H1 (cell line): ENCODE results near the gene ST6GALNAC5. TPM values are rescaled to one million over a fixed set of nuclear protein-coding genes. Genes with fewer than 3 reads are reported as not detected.

Source experiments
- CTCF ChIA-PET: fragments of 300-600 bp; sonication (Branson Sonifier 250); formaldehyde crosslinking; loops from one replicate; lab custom pipeline; 2021; ENCODE audit not compliant: partially characterized antibody; lab: Charles Lee
- POLR2A ChIA-PET: fragments of 300-600 bp; sonication (Branson Sonifier 250); formaldehyde crosslinking; loops from one replicate; lab custom pipeline; 2021; ENCODE audit warnings: inconsistent platforms; ENCODE audit not compliant: partially characterized antibody; lab: Charles Lee
- DNase-seq, 2 experiments: peaks; one replicate each; pipeline versions ENCODE4 v3.0.0 to v3.0.0-alpha.2; 2010 to 2022; ENCODE audit warnings: low spot score in 2 of 2, low read depth in 1 of 2, mixed read lengths in 1 of 2
- FAIRE-seq: peaks from 2 replicates; lab custom pipeline; 2011; peaks lifted over from hg19 to GRCh38; lab: Jason Lieb, UNC
- H2AFZ ChIP-seq: 2 replicates; pipeline ENCODE4 v1.8.1; 2012; ENCODE audit warnings: low read length, inconsistent platforms
- H2AK5ac ChIP-seq: 2 replicates; pipeline ENCODE4 v1.6.1; 2013; ENCODE audit warnings: low read depth, low read length
- H2BK120ac ChIP-seq: replicated peaks from 2 replicates; pipeline ENCODE3; 2013; ENCODE audit warnings: low read depth, low read length, inconsistent platforms
- H2BK12ac ChIP-seq: 2 replicates; pipeline ENCODE4 v1.6.1; 2013; ENCODE audit warnings: low read depth, low read length
- H2BK15ac ChIP-seq: 2 replicates; pipeline ENCODE4 v1.6.1; 2013; ENCODE audit warnings: low read length
- H2BK20ac ChIP-seq: 2 replicates; pipeline ENCODE4 v1.6.1; 2013; ENCODE audit warnings: low read length
- H2BK5ac ChIP-seq: 2 replicates; pipeline ENCODE4 v1.6.1; 2013; ENCODE audit warnings: low read depth, low read length
- H3K14ac ChIP-seq: 2 replicates; pipeline ENCODE4 v1.6.1; 2013; ENCODE audit warnings: inconsistent platforms; ENCODE audit not compliant: insufficient read length
- H3K18ac ChIP-seq: 2 replicates; pipeline ENCODE4 v1.6.1; 2013; ENCODE audit warnings: low read length; ENCODE audit errors: extremely low read depth
- H3K23ac ChIP-seq: 2 replicates; pipeline ENCODE4 v1.6.1; 2013; ENCODE audit warnings: inconsistent platforms; ENCODE audit not compliant: insufficient read length
- H3K23me2 ChIP-seq: 2 replicates; pipeline ENCODE4 v1.6.1; 2013; ENCODE audit warnings: low read depth, low read length
- H3K27ac ChIP-seq: 2 replicates; pipeline ENCODE4 v1.6.1; 2011; ENCODE audit warnings: low read depth, low read length, inconsistent platforms
- H3K27me3 ChIP-seq, 4 experiments: replicated peaks in 1 of 4; 1 replicate in 1 of 4; 2 replicates in 3 of 4; pipeline versions ENCODE4 v1.6.1 to v1.8.1; 2011 to 2013; ENCODE audit warnings: low read length in 3 of 4, mild to moderate bottlenecking in 3 of 4, inconsistent platforms in 2 of 4, mixed read lengths in 2 of 4, moderate library complexity in 1 of 4; ENCODE audit not compliant: control insufficient read depth in 3 of 4, insufficient read depth in 3 of 4; ENCODE audit errors: extremely low read depth in 1 of 4
- H3K36me3 ChIP-seq, 4 experiments: 2 replicates each; pipeline versions ENCODE4 v1.6.1 to v1.8.1; 2011 to 2013; ENCODE audit warnings: mild to moderate bottlenecking in 4 of 4, low read length in 3 of 4, moderate library complexity in 2 of 4, control low read depth in 1 of 4, inconsistent platforms in 1 of 4; ENCODE audit not compliant: insufficient read depth in 4 of 4, control insufficient read depth in 2 of 4
- H3K4ac ChIP-seq: replicated peaks from 2 replicates; pipeline ENCODE3; 2013; ENCODE audit warnings: low read length, low read depth, mixed read lengths, inconsistent platforms; ENCODE audit not compliant: insufficient read length
- H3K4me1 ChIP-seq, 4 experiments: replicated peaks in 1 of 4; 1 replicate in 1 of 4; 2 replicates in 3 of 4; pipeline versions ENCODE4 v1.6.1 to v1.8.1; 2011 to 2013; ENCODE audit warnings: low read length in 3 of 4, inconsistent platforms in 2 of 4, mixed read lengths in 1 of 4; ENCODE audit not compliant: insufficient read depth in 4 of 4, control insufficient read depth in 3 of 4
- H3K4me2 ChIP-seq, 2 experiments: 2 replicates each; pipeline versions ENCODE4 v1.6.1 to v1.8.1; 2011 to 2013; ENCODE audit warnings: low read depth in 2 of 2, low read length in 2 of 2, control low read depth in 1 of 2, inconsistent platforms in 1 of 2, mild to moderate bottlenecking in 1 of 2; ENCODE audit not compliant: insufficient read depth in 1 of 2
- H3K4me3 ChIP-seq, 4 experiments: fragments of 200-600, 300-600 bp in 1 of 4; sonication (generic), shearing (Covaris generic), sonication (Bioruptor Twin) in 1 of 4; 2 replicates each; pipeline versions ENCODE4 v1.5.1 to v1.8.1; 2011 to 2016; ENCODE audit warnings: low read length in 4 of 4, low read depth in 3 of 4, control low read depth in 2 of 4, inconsistent platforms in 2 of 4, mild to moderate bottlenecking in 2 of 4, mixed read lengths in 1 of 4, moderate library complexity in 1 of 4; ENCODE audit not compliant: insufficient read depth in 2 of 4; ENCODE audit errors: extremely low read depth in 1 of 4
- H3K56ac ChIP-seq: replicated peaks from 2 replicates; pipeline ENCODE3; 2013; ENCODE audit warnings: low read depth, mild to moderate bottlenecking, mixed read lengths, low read length, inconsistent platforms; ENCODE audit not compliant: insufficient read length
- H3K79me1 ChIP-seq: 2 replicates; pipeline ENCODE4 v1.6.1; 2013; ENCODE audit warnings: low read depth, low read length, control low read depth
- H3K79me2 ChIP-seq, 2 experiments: 2 replicates each; pipeline versions ENCODE4 v1.6.1 to v1.8.1; 2012 to 2013; ENCODE audit warnings: low read length in 2 of 2, mild to moderate bottlenecking in 2 of 2, inconsistent platforms in 1 of 2; ENCODE audit not compliant: insufficient read depth in 2 of 2, control insufficient read depth in 1 of 2
- H3K9ac ChIP-seq, 4 experiments: replicated peaks in 1 of 4; 1 replicate in 1 of 4; 2 replicates in 3 of 4; pipeline versions ENCODE4 v1.6.1 to v1.8.1; 2011 to 2013; ENCODE audit warnings: low read depth in 3 of 4, low read length in 3 of 4, control low read depth in 2 of 4, mild to moderate bottlenecking in 2 of 4, moderate library complexity in 2 of 4, inconsistent platforms in 1 of 4; ENCODE audit errors: extremely low read depth in 1 of 4
- H3K9me3 ChIP-seq, 2 experiments: 2 replicates each; pipeline versions ENCODE4 v1.6.1 to v1.8.1; 2012 to 2013; ENCODE audit warnings: mild to moderate bottlenecking in 2 of 2, moderate library complexity in 2 of 2, control low read depth in 1 of 2, inconsistent platforms in 1 of 2, low read depth in 1 of 2, low read length in 1 of 2, mixed read lengths in 1 of 2; ENCODE audit not compliant: insufficient read depth in 2 of 2
- H4K20me1 ChIP-seq, 2 experiments: replicated peaks in 1 of 2; 2 replicates each; pipeline versions ENCODE3 to v1.8.1; 2011 to 2013; ENCODE audit warnings: inconsistent platforms in 2 of 2, low read length in 2 of 2, mild to moderate bottlenecking in 1 of 2; ENCODE audit not compliant: insufficient read depth in 2 of 2, control insufficient read depth in 1 of 2
- H4K5ac ChIP-seq: 2 replicates; pipeline ENCODE4 v1.6.1; 2013; ENCODE audit warnings: low read length, low read depth, mixed read lengths, inconsistent platforms; ENCODE audit not compliant: insufficient read length
- H4K8ac ChIP-seq: 2 replicates; pipeline ENCODE4 v1.8.0; 2013; ENCODE audit warnings: mild to moderate bottlenecking, moderate library complexity, low read length, inconsistent platforms; ENCODE audit not compliant: insufficient read depth; ENCODE audit errors: extremely low read depth
- H4K91ac ChIP-seq: replicated peaks from 2 replicates; pipeline ENCODE3; 2013; ENCODE audit warnings: low read length, mixed read lengths, inconsistent platforms; ENCODE audit not compliant: insufficient read length
- BACH1 ChIP-seq: IDR thresholded peaks from 2 replicates; pipeline ENCODE4 v1.6.1; 2012; ENCODE audit warnings: low read length, improper control_type of control experiment
- CEBPB ChIP-seq: IDR thresholded peaks from 2 replicates; pipeline ENCODE4 v1.6.1; 2012; ENCODE audit warnings: low read depth, low read length
- POLR2A ChIP-seq, 2 experiments: IDR thresholded peaks; 1 replicate in 1 of 2; 2 replicates in 1 of 2; pipeline ENCODE4 v1.6.1; 2011; ENCODE audit warnings: low read depth in 2 of 2, low read length in 2 of 2, mild to moderate bottlenecking in 2 of 2; ENCODE audit errors: control extremely low read depth in 1 of 2
- RFX5 ChIP-seq: IDR thresholded peaks from 2 replicates; pipeline ENCODE4 v1.6.1; 2011; ENCODE audit warnings: low read depth, low read length, improper control_type of control experiment, borderline replicate concordance
- SUZ12 ChIP-seq: fragments of 200-600 bp; sonication (generic); IDR thresholded peaks from 2 replicates; pipeline ENCODE4 v1.6.1; 2012; ENCODE audit warnings: mild to moderate bottlenecking, inconsistent platforms, low read length, moderate library complexity, mixed read lengths
- WGBS, 2 experiments: shearing (Covaris generic) in 1 of 2; methylation state at CpG; one replicate each; pipeline versions ENCODE4 v1.1.6 to v1.1.7; 2013 to 2015; ENCODE audit warnings: low lambda C conversion rate in 2 of 2, mixed read lengths in 2 of 2, inconsistent platforms in 1 of 2, low coverage in 1 of 2, missing lambda C conversion rate in 1 of 2; ENCODE audit not compliant: insufficient replicate concordance in 2 of 2, insufficient coverage in 1 of 2, insufficient read length in 1 of 2; ENCODE audit errors: extremely low coverage in 1 of 2, missing lambda C conversion rate in 1 of 2; 5-methylcytosine and 5-hydroxymethylcytosine counted together
- polyA plus RNA-seq, 7 experiments: library from polyadenylated mRNA; depleted of rRNA in 3 of 7; stranded (reverse) in 5 of 7; unstranded in 2 of 7; fragments of >200 nt in 5 of 7; fragments of 200-250 nt in 2 of 7; gene quantifications; 1 replicate in 5 of 7; 2 replicates in 1 of 7; 4 replicates in 1 of 7; pipeline versions ENCODE4 v1.2.1 to v1.2.3, GENCODE V29; 2011 to 2013; ENCODE audit warnings: missing spikeins in 2 of 7, mixed read lengths in 2 of 7
- total RNA-seq: library from RNA; stranded (reverse); fragmentation: NEBNext Ultra II Directional; extraction: Animal tissue kit (Norgen Biotek cat#: 25700); gene quantifications from 2 replicates; pipeline ENCODE4 v1.2.1, GENCODE V29; 2021

The ST6GALNAC5 gene
- total and polyA plus RNA-seq, 2 of the 8 experiments (the other 6 are each of a cell fraction or from before 2014, with no cell fraction given) = 6.2 to 7.3 TPM

DNA sequence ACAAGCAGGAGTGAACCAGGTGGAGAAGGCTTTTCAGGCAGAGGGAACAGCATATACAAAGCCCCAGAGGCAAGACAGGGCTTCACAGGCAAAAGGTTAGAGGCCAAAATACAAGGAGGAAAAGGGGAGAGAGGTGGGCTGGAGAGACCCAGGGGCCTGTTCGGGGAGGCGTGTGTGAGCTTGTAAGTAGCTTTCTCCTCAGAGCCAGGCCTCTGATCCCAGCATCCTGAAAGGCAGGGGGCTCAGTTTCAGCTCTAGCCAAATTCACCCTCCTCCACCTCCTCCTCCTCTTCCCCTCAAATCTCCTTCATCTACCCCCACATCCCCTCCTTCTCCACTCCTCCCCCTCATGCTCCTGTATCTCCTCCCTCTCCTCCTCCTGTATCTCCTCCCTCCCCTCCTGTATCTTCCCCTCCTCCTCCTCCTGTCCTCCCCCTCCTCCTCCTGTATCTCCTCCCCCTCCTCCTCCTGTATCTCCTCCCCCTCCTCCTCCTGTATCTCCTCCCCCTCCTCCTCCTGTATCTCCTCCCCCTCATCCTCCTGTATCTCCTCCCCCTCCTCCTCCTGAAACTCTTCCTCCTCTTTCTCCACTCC is 148.6 kb downstream of the ST6GALNAC5 start:
- Histone ChIP-seq H4K20me1 (no peaks in the 10 kb centered on the region), H3K79me1 (no peaks in the 10 kb centered on the region), H3K36me3 (no peaks in the 10 kb centered on the region), H3K56ac (no peak overlapping the region), H4K91ac (peak overlapping the region; percentile 47), H2AK5ac (no peak overlapping the region), H3K4me2 (0 out of 4 replicates have a peak overlapping the region, but pooled peaks of 1 of the 2 experiments have one; percentile 8), H2AFZ (no peak overlapping the region), H3K9me3 (no peaks in the 10 kb centered on the region), H2BK120ac (no peak overlapping the region), H3K79me2 (no peaks in the 10 kb centered on the region), H3K4me3 (no peak overlapping the region), H3K27me3 (no peaks in the 10 kb centered on the region), H3K23me2 (no peaks in the 10 kb centered on the region; the same call in 1 of the 2 replicates), H3K4me1 (peaks cover 3 to 10% (median 9%) of the 10 kb centered on the region in 4 experiments; a peak in 6 of 7 replicates), H4K8ac (no peak overlapping the region), H4K5ac (peak overlapping the region; percentile 25), H2BK5ac (peak overlapping the region; percentile 69), H3K14ac (no peak overlapping the region), H2BK12ac (no peak overlapping the region), H2BK20ac (0 out of 2 replicates have a peak overlapping the region, but pooled peaks have one; percentile 66), H3K4ac (no peak overlapping the region), H3K23ac (no peak overlapping the region), H2BK15ac (no peak overlapping the region), H3K18ac (0 out of 2 replicates have a peak overlapping the region, but pooled peaks have one; percentile 24), H3K27ac (no peak overlapping the region), H3K9ac (no peak overlapping the region)
- ChIA-PET POLR2A (no interaction called here), CTCF (interaction anchor here (1.0 to 1.3 kb wide), 4 partner anchors 12 to 75 kb away, joined by 3 to 4 read pairs (median 3); no protein-coding TSS in a partner anchor)
- WGBS, 2 experiments = no CpG with 5 or more reads among the region's 2 CpGs
- TF ChIP-seq SUZ12 = no peak
- no peak for TF ChIP-seq BACH1
- no peak for TF ChIP-seq CEBPB
- TF ChIP-seq POLR2A (IDR thresholded peaks at IDR 0.05; ENCODE audit: control extremely low read depth in 1 of 2, low read depth in 2 of 2, low read length in 2 of 2) = no peak; a peak in 1 of 3 replicates
- TF ChIP-seq RFX5 = no peak
- DNase-seq (no peak), FAIRE-seq (no peak)
